Fibroblast of peridontal ligament (primary cell): ENCODE results near the gene CYB5RL.
A peak's percentile ranks its signal among the peaks of the same experiment; 100 is the strongest.
"Not testable (repeated sequence)": the region's sequence is repeated elsewhere in the genome, so short reads cannot be mapped to it uniquely, and the experiment has no call there.

Source experiments
- DNase-seq: peaks from one replicate; pipeline ENCODE4 v3.0.0-alpha.2; 2010; ENCODE audit errors: extremely low read depth

CYB5RL gene

GRCh38 chr1:54225986-54226559, 26.2 kb upstream of the CYB5RL start:
- no peak for DNase-seq

- DNase-seq, result no peak
Observed at GRCh38 chr1:54225378-54225777, 25.5 kb upstream of the CYB5RL start.

GRCh38 chr1:54224233-54224632, 24.4 kb upstream of the CYB5RL start:
- DNase-seq, result no peak

- no peak for DNase-seq
Observed at GRCh38 chr1:54223441-54224202, 23.8 kb upstream of the CYB5RL start.

- no peak for DNase-seq
Observed at GRCh38 chr1:54222711-54223110, 22.9 kb upstream of the CYB5RL start.

GRCh38 chr1:54221867-54222484, 22.1 kb upstream of the CYB5RL start:
- DNase-seq, result no peak

GRCh38 chr1:54221113-54221834, 21.4 kb upstream of the CYB5RL start:
- no peak for DNase-seq

GRCh38 chr1:54220004-54220811, 20.4 kb upstream of the CYB5RL start:
- peak; percentile 82 for DNase-seq

GRCh38 chr1:54219688-54220003, 19.8 kb upstream of the CYB5RL start:
- no peak for DNase-seq

- peak; percentile 37 for DNase-seq
Observed at GRCh38 chr1:54218883-54219687, 19.3 kb upstream of the CYB5RL start.

GRCh38 chr1:54215523-54215922, 15.7 kb upstream of the CYB5RL start:
- DNase-seq, result no peak

- DNase-seq, result no peak
Observed at GRCh38 chr1:54212872-54213271, 13.0 kb upstream of the CYB5RL start.

GRCh38 chr1:54207896-54208295, 8.1 kb upstream of the CYB5RL start:
- DNase-seq, result not testable (repeated sequence)

GRCh38 chr1:54207287-54207686, 7.5 kb upstream of the CYB5RL start:
- DNase-seq, result no peak

GRCh38 chr1:54204199-54204598, 4.4 kb upstream of the CYB5RL start:
- DNase-seq, result no peak

GRCh38 chr1:54200519-54200997, 728 bp upstream of the CYB5RL start:
- DNase-seq, result peak; percentile 13

GRCh38 chr1:54199151-54199764, 572 bp downstream of the CYB5RL start:
- DNase-seq, result peak; percentile 31

GRCh38 chr1:54193453-54193852, 6.4 kb downstream of the CYB5RL start:
- no peak for DNase-seq

GRCh38 chr1:54191525-54191924, 8.3 kb downstream of the CYB5RL start:
- DNase-seq, result no peak

- DNase-seq, result no peak
Observed at GRCh38 chr1:54190526-54190925, 9.3 kb downstream of the CYB5RL start.
